HG03442 (cell line): ENCODE results near the gene SNCG.
"Not testable (repeated sequence)": the region's sequence is repeated elsewhere in the genome, so short reads cannot be mapped to it uniquely, and the experiment has no call there.

Experiments used
- ATAC-seq: cut with Tn5 transposase; IDR thresholded peaks from one replicate; pipeline ENCODE4 v1.9.1; 2021; ENCODE audit warnings: mild to moderate bottlenecking, moderate library complexity; ENCODE audit not compliant: unreplicated experiment

SNCG gene

GRCh38 chr10:86958116-86958900, at the start of gene SNCG:
Gene SNCG (plus strand): TSS chr10:86958599. CDS start chr10:86958698, 99 bp downstream.
- ATAC-seq = no peak

- no peak for ATAC-seq
Measured at GRCh38 chr10:86914734-86915133, 43.7 kb upstream of the SNCG start.

GRCh38 chr10:86918022-86918471, 40.4 kb upstream of the SNCG start:
- ATAC-seq = no peak

- ATAC-seq = no peak
Measured at GRCh38 chr10:86922553-86922961, 35.8 kb upstream of the SNCG start.

- ATAC-seq = no peak
Measured at GRCh38 chr10:86929468-86930380, 28.7 kb upstream of the SNCG start.

- ATAC-seq = no peak
Measured at GRCh38 chr10:86931872-86932271, 26.5 kb upstream of the SNCG start.

GRCh38 chr10:86932674-86933073, 25.7 kb upstream of the SNCG start:
- ATAC-seq = no peak

GRCh38 chr10:86934162-86934711, 24.2 kb upstream of the SNCG start:
- not testable (repeated sequence) for ATAC-seq

GRCh38 chr10:86936661-86937501, 21.5 kb upstream of the SNCG start:
- no peak for ATAC-seq

GRCh38 chr10:86937502-86938154, 20.8 kb upstream of the SNCG start:
- ATAC-seq = no peak

GRCh38 chr10:86938260-86938659, 20.1 kb upstream of the SNCG start:
- no peak for ATAC-seq

- ATAC-seq = not testable (repeated sequence)
Measured at GRCh38 chr10:86940076-86940475, 18.3 kb upstream of the SNCG start.

- no peak for ATAC-seq
Measured at GRCh38 chr10:86940677-86941076, 17.7 kb upstream of the SNCG start.

GRCh38 chr10:86941426-86941825, 17.0 kb upstream of the SNCG start:
- ATAC-seq = no peak

GRCh38 chr10:86941991-86942421, 16.4 kb upstream of the SNCG start:
- no peak for ATAC-seq

- ATAC-seq = no peak
Measured at GRCh38 chr10:86942441-86943315, 15.7 kb upstream of the SNCG start.

- no peak for ATAC-seq
Measured at GRCh38 chr10:86943316-86944030, 14.9 kb upstream of the SNCG start.

GRCh38 chr10:86944031-86944419, 14.4 kb upstream of the SNCG start:
- ATAC-seq = no peak
